IMR-90 (cell line): ENCODE measurements around the gene CDS1. TPM values are rescaled to one million over a fixed set of nuclear protein-coding genes. Genes with fewer than 3 reads are reported as not detected.

Experiments used
- ATAC-seq: fragments of 200-7000 bp; cut with Tn5 transposase; 2 replicates; pipeline ENCODE4 v1.9.1; 2020; ENCODE audit warnings: low read depth, mild to moderate bottlenecking, moderate library complexity
- BruUV-seq: library from RNA; stranded (reverse); fragments of 400-500 nt; replicated peaks from 2 replicates; lab custom pipeline; 2021; lab: Mats Ljungman, UMichigan
- CTCF ChIA-PET: fragments of 300-600 bp; formaldehyde crosslinking; extraction: SDS; loops from one replicate; lab custom pipeline; 2021; ENCODE audit warnings: antibody characterized with exemption; lab: Yijun Ruan, JAX
- POLR2A ChIA-PET: fragments of 300-600 bp; sonication (Branson Sonifier 250); formaldehyde crosslinking; loops from one replicate; lab custom pipeline; 2022; ENCODE audit warnings: antibody characterized with exemption; ENCODE audit not compliant: unreplicated experiment; lab: Charles Lee
- DNase-seq: peaks from one replicate; pipeline ENCODE4 v3.0.0; 2013
- H2AFZ ChIP-seq: replicated peaks from 2 replicates; pipeline ENCODE3; 2013; ENCODE audit warnings: low read length, mild to moderate bottlenecking; ENCODE audit not compliant: poor library complexity
- H2AK5ac ChIP-seq: 2 replicates; pipeline ENCODE4 v1.6.1; 2013; ENCODE audit warnings: low read depth, low read length, inconsistent platforms
- H2AK9ac ChIP-seq: replicated peaks from 2 replicates; pipeline ENCODE3; 2013; ENCODE audit warnings: mild to moderate bottlenecking, low read depth, low read length, moderate library complexity; ENCODE audit not compliant: poor library complexity
- H2BK120ac ChIP-seq: 2 replicates; pipeline ENCODE4 v1.6.1; 2013; ENCODE audit warnings: low read depth, low read length, inconsistent platforms
- H2BK15ac ChIP-seq: 3 replicates; pipeline ENCODE4 v1.6.1; 2013; ENCODE audit warnings: low read depth, low read length, inconsistent platforms
- H2BK20ac ChIP-seq: 2 replicates; pipeline ENCODE4 v1.6.1; 2013; ENCODE audit warnings: low read depth, mild to moderate bottlenecking, inconsistent platforms, low read length, moderate library complexity
- H2BK5ac ChIP-seq: 2 replicates; pipeline ENCODE4 v1.6.1; 2013; ENCODE audit warnings: mild to moderate bottlenecking, low read depth, low read length, inconsistent platforms; ENCODE audit not compliant: poor library complexity, severe bottlenecking
- H3K14ac ChIP-seq: replicated peaks from 2 replicates; pipeline ENCODE4 v1.6.1; 2013; ENCODE audit warnings: low read depth, low read length, inconsistent platforms
- H3K18ac ChIP-seq: 2 replicates; pipeline ENCODE4 v1.6.1; 2013; ENCODE audit warnings: low read depth, low read length, control low read depth
- H3K23ac ChIP-seq: 2 replicates; pipeline ENCODE4 v1.6.1; 2013; ENCODE audit warnings: low read depth, low read length, inconsistent platforms
- H3K27ac ChIP-seq: 2 replicates; pipeline ENCODE4 v1.5.1; 2013; ENCODE audit warnings: mild to moderate bottlenecking, control low read depth, low read length; ENCODE audit not compliant: insufficient read depth
- H3K27me3 ChIP-seq: 2 replicates; pipeline ENCODE4 v1.6.1; 2013; ENCODE audit warnings: low read length; ENCODE audit not compliant: control insufficient read depth, insufficient read depth
- H3K36me3 ChIP-seq: 2 replicates; pipeline ENCODE4 v1.6.1; 2013; ENCODE audit warnings: low read length, mixed read lengths; ENCODE audit not compliant: control insufficient read depth, insufficient read depth
- H3K4ac ChIP-seq: 2 replicates; pipeline ENCODE4 v1.6.1; 2013; ENCODE audit warnings: low read depth, low read length, inconsistent platforms
- H3K4me1 ChIP-seq: 2 replicates; pipeline ENCODE4 v1.6.1; 2013; ENCODE audit warnings: low read length, mixed read lengths; ENCODE audit not compliant: control insufficient read depth, insufficient read depth
- H3K4me2 ChIP-seq: 2 replicates; pipeline ENCODE4 v1.6.1; 2013; ENCODE audit warnings: low read depth, mild to moderate bottlenecking, control low read depth, low read length, moderate library complexity
- H3K4me3 ChIP-seq: 2 replicates; pipeline ENCODE4 v1.5.1; 2013; ENCODE audit warnings: low read depth, mild to moderate bottlenecking, control low read depth, low read length, moderate library complexity; ENCODE audit not compliant: insufficient read depth
- H3K56ac ChIP-seq: 2 replicates; pipeline ENCODE4 v1.6.1; 2013; ENCODE audit warnings: low read length, inconsistent platforms; ENCODE audit not compliant: insufficient read depth; ENCODE audit errors: extremely low read depth
- H3K79me1 ChIP-seq, 2 experiments: 2 replicates each; pipeline ENCODE4 v1.6.1; 2013; ENCODE audit warnings: low read length in 2 of 2, inconsistent platforms in 1 of 2, low read depth in 1 of 2
- H3K9ac ChIP-seq: 2 replicates; pipeline ENCODE4 v1.6.1; 2013; ENCODE audit warnings: low read depth, low read length, control low read depth
- H3K9me1 ChIP-seq: 2 replicates; pipeline ENCODE4 v1.6.1; 2013; ENCODE audit warnings: low read length, inconsistent platforms; ENCODE audit not compliant: insufficient read depth
- H3K9me3 ChIP-seq: 2 replicates; pipeline ENCODE4 v1.6.1; 2013; ENCODE audit warnings: low read length; ENCODE audit not compliant: control insufficient read depth, insufficient read depth
- H4K20me1 ChIP-seq: 2 replicates; pipeline ENCODE4 v1.6.1; 2013; ENCODE audit warnings: low read length, inconsistent platforms; ENCODE audit not compliant: insufficient read depth
- H4K5ac ChIP-seq: 2 replicates; pipeline ENCODE4 v1.6.1; 2013; ENCODE audit warnings: mild to moderate bottlenecking, low read depth, low read length, control low read depth
- H4K8ac ChIP-seq, 2 experiments: 2 replicates each; pipeline ENCODE4 v1.6.1; 2013; ENCODE audit warnings: low read depth in 2 of 2, low read length in 2 of 2, control low read depth in 1 of 2, inconsistent platforms in 1 of 2
- H4K91ac ChIP-seq: 2 replicates; pipeline ENCODE4 v1.6.1; 2013; ENCODE audit warnings: low read depth, low read length, inconsistent platforms; ENCODE audit not compliant: insufficient read depth
- BHLHE40 ChIP-seq: fragments of 150-350 bp; IDR thresholded peaks from 2 replicates; pipeline ENCODE4 v1.6.1; 2016; ENCODE audit warnings: mild to moderate bottlenecking, low read depth, low read length
- CEBPB ChIP-seq: IDR thresholded peaks from 2 replicates; pipeline ENCODE4 v1.6.1; 2012; ENCODE audit warnings: low read depth, low read length, improper control_type of control experiment
- CHD1 ChIP-seq: IDR thresholded peaks from 2 replicates; pipeline ENCODE4 v1.6.1; 2012; ENCODE audit warnings: low read depth, low read length, improper control_type of control experiment
- FOS ChIP-seq: fragments of 150-350 bp; IDR thresholded peaks from 2 replicates; pipeline ENCODE4 v1.6.1; 2016; ENCODE audit warnings: low read depth, low read length
- MAZ ChIP-seq: IDR thresholded peaks from 2 replicates; pipeline ENCODE4 v1.6.1; 2012; ENCODE audit warnings: low read depth, mild to moderate bottlenecking, low read length, improper control_type of control experiment, moderate library complexity, borderline replicate concordance
- MXI1 ChIP-seq: IDR thresholded peaks from 2 replicates; pipeline ENCODE4 v1.6.1; 2012; ENCODE audit warnings: low read depth, mild to moderate bottlenecking, low read length, moderate library complexity, borderline replicate concordance
- NFE2L2 ChIP-seq: fragments of 150-350 bp; IDR thresholded peaks from 2 replicates; pipeline ENCODE4 v1.6.1; 2016; ENCODE audit warnings: low read depth, mild to moderate bottlenecking, low read length
- RAD21 ChIP-seq: IDR thresholded peaks from 2 replicates; pipeline ENCODE4 v1.6.1; 2012; ENCODE audit warnings: low read length, improper control_type of control experiment
- RCOR1 ChIP-seq: IDR thresholded peaks from 2 replicates; pipeline ENCODE4 v1.6.1; 2012; ENCODE audit warnings: mild to moderate bottlenecking, low read length, improper control_type of control experiment; ENCODE audit not compliant: insufficient replicate concordance
- RFX5 ChIP-seq: IDR thresholded peaks from 2 replicates; pipeline ENCODE4 v1.8.0; 2012; ENCODE audit warnings: low read depth, mild to moderate bottlenecking, low read length, moderate library complexity
- SMC3 ChIP-seq: fragments of 150-350 bp; IDR thresholded peaks from 2 replicates; pipeline ENCODE4 v1.6.1; 2016; ENCODE audit warnings: low read depth, mild to moderate bottlenecking, antibody characterized with exemption, low read length, moderate library complexity
- WGBS, 2 experiments: methylation state at CpG; one replicate each; pipeline versions ENCODE4 v1.1.5 to v1.1.7; 2013; ENCODE audit warnings: missing lambda C conversion rate in 2 of 2; ENCODE audit not compliant: insufficient read length in 1 of 2; ENCODE audit errors: extremely low coverage in 2 of 2; 5-methylcytosine and 5-hydroxymethylcytosine counted together
- dilution Hi-C: fragments of 300-500 bp; cut with HindIII; formaldehyde crosslinking; loops from one replicate; pipeline ENCODE4 v1.14.3; 2018; ENCODE audit warnings: low sequenced_read_pairs; ENCODE audit not compliant: unreplicated experiment
- in situ Hi-C: fragments of 300-500 bp; cut with MboI; formaldehyde crosslinking; loops from 3 replicates; pipeline ENCODE4 v1.14.3; 2019; ENCODE audit warnings: low sequenced_read_pairs, inconsistent platforms, mixed read lengths
- intact Hi-C: fragments of 100-400 bp; cut with micrococcal nuclease; formaldehyde crosslinking; loops from 2 replicates; pipeline ENCODE4 v1.10.0; 2022
- polyA plus RNA-seq, 3 experiments: library from polyadenylated mRNA; depleted of rRNA; stranded (reverse); fragments of >200 nt; gene quantifications; 2 replicates each; pipeline ENCODE4 v1.2.3, GENCODE V29; 2012; ENCODE audit warnings: low replicate concordance in 1 of 3
- total RNA-seq: library from RNA; depleted of rRNA; stranded (reverse); fragments of >200 nt; gene quantifications from 2 replicates; pipeline ENCODE4 v1.2.3, GENCODE V29; 2012
- TF ChIP-seq, protein P1 (sequence below): fragments of 150-350 bp; IDR thresholded peaks from 2 replicates; pipeline ENCODE4 v1.6.1; 2016; ENCODE audit warnings: low read depth, mild to moderate bottlenecking, low read length, moderate library complexity, borderline replicate concordance
- TF ChIP-seq, protein P2 (sequence below): fragments of 150-350 bp; IDR thresholded peaks from 2 replicates; pipeline ENCODE4 v1.6.1; 2017; ENCODE audit warnings: mild to moderate bottlenecking, antibody characterized with exemption, low read length, low read depth
- TF ChIP-seq, protein P3 (sequence below): conservative IDR thresholded peaks from 2 replicates; pipeline ENCODE4 v1.5.1; 2012; ENCODE audit warnings: mild to moderate bottlenecking, low read depth, low read length, improper control_type of control experiment

The CDS1 gene
- total and polyA plus RNA-seq, 2 of the 4 experiments (the other 2 are of a cell fraction), result under 0.01 to 0.02 TPM

DNA sequence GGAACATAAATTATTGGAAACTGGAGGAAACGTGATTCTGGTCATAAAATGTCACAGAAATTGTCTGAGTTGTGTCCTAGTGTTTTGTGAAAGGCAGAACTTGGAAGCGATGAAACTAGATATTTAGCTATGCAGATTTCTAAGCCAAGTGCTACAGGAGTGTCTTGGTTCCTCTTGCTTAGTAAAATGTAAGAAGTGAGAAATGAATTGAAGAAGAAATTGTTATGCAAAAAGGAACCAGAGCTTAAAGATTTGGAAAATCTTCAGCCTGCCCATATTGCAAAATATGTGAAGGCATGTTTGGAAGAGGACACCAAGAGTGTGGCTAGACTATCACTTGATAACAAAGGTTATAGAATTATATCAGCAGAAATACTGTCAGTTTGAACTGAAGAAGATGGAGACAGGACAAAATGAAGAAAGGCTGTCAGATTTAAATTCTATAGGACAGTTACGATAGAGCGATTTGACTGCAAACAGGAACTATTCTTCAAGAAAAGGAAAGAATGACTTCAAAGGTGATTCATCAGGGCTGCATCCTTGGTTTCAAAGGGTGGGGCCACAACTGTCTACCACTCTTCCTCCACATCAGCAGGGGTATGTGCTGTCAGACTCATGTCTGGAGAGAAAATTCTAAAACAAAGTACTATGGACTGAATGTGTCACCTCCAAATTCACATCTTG lies 9.4 kb upstream of the CDS1 start:
- BruUV-seq, result no TSS peak
- no peak overlapping the region for H3K14ac ChIP-seq
- intact Hi-C loops, result loop anchor here (10.0 kb wide), 1 partner anchor 151 kb away; no protein-coding TSS in a partner anchor
- DNase-seq (no peak), ATAC-seq (no peak)
- ChIA-PET POLR2A (no interaction called here), CTCF (no interaction called here)
- H3K27me3 ChIP-seq, result peaks cover 2% of the 10 kb centered on the region
- no peaks in the 10 kb centered on the region for H4K20me1 ChIP-seq
- no peak overlapping the region for H2BK20ac ChIP-seq
- H3K79me1 ChIP-seq, result no peaks in the 10 kb centered on the region
- H3K4me1 ChIP-seq, result no peaks in the 10 kb centered on the region
- H3K9me3 ChIP-seq, result no peaks in the 10 kb centered on the region
- no peak overlapping the region for H3K56ac ChIP-seq
- H2BK120ac ChIP-seq, result no peak overlapping the region
- WGBS, 2 experiments, result 13% methylated on average over 1 of the region's 4 CpGs; no CpG with 5 or more reads in 1 of the 2 experiments
- H2BK5ac ChIP-seq, result no peak overlapping the region
- H4K8ac ChIP-seq, result no peak overlapping the region
- no peak overlapping the region for H2BK15ac ChIP-seq
- H2AK5ac ChIP-seq, result no peak overlapping the region
- no peak overlapping the region for H4K5ac ChIP-seq
- in situ Hi-C loops, result no loop called here
- H3K9ac ChIP-seq, result no peak overlapping the region
- no peak overlapping the region for H3K4ac ChIP-seq
- no peak overlapping the region for H2AK9ac ChIP-seq
- dilution Hi-C loops, result no loop called here
- TF ChIP-seq RCOR1 (no peak), CHD1 (no peak), FOS (no peak), SMC3 (no peak), BHLHE40 (no peak), MAZ (no peak), NFE2L2 (no peak), CEBPB (no peak), RAD21 (no peak), RFX5 (no peak), MXI1 (no peak)
- TF ChIP-seq, protein P1, sequence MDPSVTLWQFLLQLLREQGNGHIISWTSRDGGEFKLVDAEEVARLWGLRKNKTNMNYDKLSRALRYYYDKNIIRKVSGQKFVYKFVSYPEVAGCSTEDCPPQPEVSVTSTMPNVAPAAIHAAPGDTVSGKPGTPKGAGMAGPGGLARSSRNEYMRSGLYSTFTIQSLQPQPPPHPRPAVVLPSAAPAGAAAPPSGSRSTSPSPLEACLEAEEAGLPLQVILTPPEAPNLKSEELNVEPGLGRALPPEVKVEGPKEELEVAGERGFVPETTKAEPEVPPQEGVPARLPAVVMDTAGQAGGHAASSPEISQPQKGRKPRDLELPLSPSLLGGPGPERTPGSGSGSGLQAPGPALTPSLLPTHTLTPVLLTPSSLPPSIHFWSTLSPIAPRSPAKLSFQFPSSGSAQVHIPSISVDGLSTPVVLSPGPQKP, result no peak
- TF ChIP-seq, protein P2, sequence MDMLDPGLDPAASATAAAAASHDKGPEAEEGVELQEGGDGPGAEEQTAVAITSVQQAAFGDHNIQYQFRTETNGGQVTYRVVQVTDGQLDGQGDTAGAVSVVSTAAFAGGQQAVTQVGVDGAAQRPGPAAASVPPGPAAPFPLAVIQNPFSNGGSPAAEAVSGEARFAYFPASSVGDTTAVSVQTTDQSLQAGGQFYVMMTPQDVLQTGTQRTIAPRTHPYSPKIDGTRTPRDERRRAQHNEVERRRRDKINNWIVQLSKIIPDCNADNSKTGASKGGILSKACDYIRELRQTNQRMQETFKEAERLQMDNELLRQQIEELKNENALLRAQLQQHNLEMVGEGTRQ, result no peak
- TF ChIP-seq, protein P3, sequence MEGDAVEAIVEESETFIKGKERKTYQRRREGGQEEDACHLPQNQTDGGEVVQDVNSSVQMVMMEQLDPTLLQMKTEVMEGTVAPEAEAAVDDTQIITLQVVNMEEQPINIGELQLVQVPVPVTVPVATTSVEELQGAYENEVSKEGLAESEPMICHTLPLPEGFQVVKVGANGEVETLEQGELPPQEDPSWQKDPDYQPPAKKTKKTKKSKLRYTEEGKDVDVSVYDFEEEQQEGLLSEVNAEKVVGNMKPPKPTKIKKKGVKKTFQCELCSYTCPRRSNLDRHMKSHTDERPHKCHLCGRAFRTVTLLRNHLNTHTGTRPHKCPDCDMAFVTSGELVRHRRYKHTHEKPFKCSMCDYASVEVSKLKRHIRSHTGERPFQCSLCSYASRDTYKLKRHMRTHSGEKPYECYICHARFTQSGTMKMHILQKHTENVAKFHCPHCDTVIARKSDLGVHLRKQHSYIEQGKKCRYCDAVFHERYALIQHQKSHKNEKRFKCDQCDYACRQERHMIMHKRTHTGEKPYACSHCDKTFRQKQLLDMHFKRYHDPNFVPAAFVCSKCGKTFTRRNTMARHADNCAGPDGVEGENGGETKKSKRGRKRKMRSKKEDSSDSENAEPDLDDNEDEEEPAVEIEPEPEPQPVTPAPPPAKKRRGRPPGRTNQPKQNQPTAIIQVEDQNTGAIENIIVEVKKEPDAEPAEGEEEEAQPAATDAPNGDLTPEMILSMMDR, result no peak
- no peak overlapping the region for H3K4me3 ChIP-seq
- H4K91ac ChIP-seq, result no peak overlapping the region
- no peak overlapping the region for H2AFZ ChIP-seq
- H3K4me2 ChIP-seq, result no peak overlapping the region
- H3K27ac ChIP-seq, result no peak overlapping the region
- H3K18ac ChIP-seq, result no peak overlapping the region
- no peaks in the 10 kb centered on the region for H3K9me1 ChIP-seq
- no peak overlapping the region for H3K23ac ChIP-seq
- H3K36me3 ChIP-seq, result no peaks in the 10 kb centered on the region
